OCI-LY7 (cell line): ENCODE data around the gene MATR3. TPM values are rescaled to one million over a fixed set of nuclear protein-coding genes. Genes with fewer than 3 reads are reported as not detected.

Experiments used
- BruUV-seq: library from RNA; stranded (reverse); fragments of 400-500 nt; replicated peaks from 2 replicates; lab custom pipeline; 2021; lab: Mats Ljungman, UMichigan
- CTCF ChIA-PET: fragments of 300-600 bp; sonication (Branson Sonifier 250); formaldehyde crosslinking; loops from one replicate; lab custom pipeline; 2022; ENCODE audit warnings: antibody characterized with exemption; ENCODE audit not compliant: unreplicated experiment; lab: Charles Lee
- POLR2A ChIA-PET: fragments of 300-600 bp; sonication (Branson Sonifier 250); formaldehyde crosslinking; loops from one replicate; lab custom pipeline; 2022; ENCODE audit warnings: antibody characterized with exemption; lab: Charles Lee
- DNase-seq: peaks from one replicate; pipeline ENCODE4 v3.0.0-alpha.2; 2015; ENCODE audit warnings: low spot score
- H2AFZ ChIP-seq: fragments of 200-600 bp; sonication (generic), shearing (Covaris generic); 2 replicates; pipeline ENCODE4 v1.6.1; 2014; ENCODE audit warnings: mild to moderate bottlenecking, antibody characterized with exemption, low read length, moderate library complexity
- H3K27ac ChIP-seq: fragments of 200-600 bp; sonication (generic); 2 replicates; pipeline ENCODE4 v1.5.1; 2014; ENCODE audit warnings: mixed run types, low read depth, mild to moderate bottlenecking, moderate library complexity, low read length, inconsistent platforms; ENCODE audit not compliant: poor library complexity, severe bottlenecking
- H3K36me3 ChIP-seq: fragments of 200-600 bp; sonication (generic); 2 replicates; pipeline ENCODE4 v1.6.1; 2014; ENCODE audit warnings: mild to moderate bottlenecking, antibody characterized with exemption, low read length, moderate library complexity, mixed read lengths; ENCODE audit not compliant: insufficient read depth
- H3K4me1 ChIP-seq: fragments of 200-600 bp; sonication (generic); 2 replicates; pipeline ENCODE4 v1.5.1; 2014; ENCODE audit warnings: mild to moderate bottlenecking, low read length; ENCODE audit not compliant: insufficient read depth, poor library complexity, severe bottlenecking
- H3K4me2 ChIP-seq: fragments of 200-600 bp; sonication (generic); 2 replicates; pipeline ENCODE4 v1.6.1; 2014; ENCODE audit warnings: mild to moderate bottlenecking, low read length
- H3K4me3 ChIP-seq: fragments of 200-600 bp; sonication (generic); 2 replicates; pipeline ENCODE4 v1.5.1; 2014; ENCODE audit warnings: mild to moderate bottlenecking, low read depth, low read length; ENCODE audit not compliant: poor library complexity, severe bottlenecking
- H3K79me2 ChIP-seq: fragments of 200-600 bp; sonication (generic); 2 replicates; pipeline ENCODE4 v1.6.1; 2016; ENCODE audit warnings: low read depth, mild to moderate bottlenecking, low read length, moderate library complexity, mixed read lengths; ENCODE audit not compliant: insufficient read depth
- H3K9me2 ChIP-seq: fragments of 200-600 bp; sonication (generic); 2 replicates; pipeline ENCODE4 v1.6.1; 2016; ENCODE audit warnings: mild to moderate bottlenecking, low read length, mixed read lengths; ENCODE audit not compliant: insufficient read depth
- H3K9me3 ChIP-seq: fragments of 200-600 bp; sonication (generic); 2 replicates; pipeline ENCODE4 v1.6.1; 2014; ENCODE audit warnings: mild to moderate bottlenecking, mixed run types, low read length, mixed read lengths
- H4K20me1 ChIP-seq: fragments of 200-600 bp; sonication (generic); 2 replicates; pipeline ENCODE4 v1.6.1; 2014; ENCODE audit warnings: mild to moderate bottlenecking, antibody characterized with exemption, low read length, moderate library complexity, mixed read lengths; ENCODE audit not compliant: insufficient read depth
- CTCF ChIP-seq: fragments of 200-600 bp; sonication (generic); conservative IDR thresholded peaks from 2 replicates; pipeline ENCODE4 v1.5.1; 2014; ENCODE audit warnings: mild to moderate bottlenecking, antibody characterized with exemption, low read length, moderate library complexity, mixed read lengths
- EZH2phosphoT487 ChIP-seq: fragments of 200-600 bp; sonication (generic); IDR thresholded peaks from 2 replicates; pipeline ENCODE4 v1.6.1; 2018; ENCODE audit warnings: low read depth, borderline replicate concordance, mild to moderate bottlenecking, mixed run types, antibody characterized with exemption, low read length, moderate library complexity, mixed read lengths
- intact Hi-C: fragments of 100-400 bp; cut with micrococcal nuclease; formaldehyde crosslinking; loops from one replicate; pipeline ENCODE4 v1.10.0; 2022; ENCODE audit not compliant: unreplicated experiment
- total RNA-seq, 2 experiments: library from RNA; depleted of rRNA in 1 of 2; stranded (reverse); fragments of >200 nt in 1 of 2; shearing (Covaris generic) in 1 of 2; gene quantifications; 2 replicates each; pipeline ENCODE4 v1.2.3, GENCODE V29; 2014 to 2022

The MATR3 gene
- total RNA-seq, 2 experiments from 2014 or later = 205 to 270 TPM

- Histone ChIP-seq H3K4me2 (no peak overlapping the region), H3K79me2 (no peaks in the 10 kb centered on the region), H3K4me1 (peaks cover 4% of the 10 kb centered on the region), H2AFZ (peak overlapping the region; percentile 85), H3K9me2 (no peaks in the 10 kb centered on the region), H3K9me3 (no peaks in the 10 kb centered on the region), H3K4me3 (no peak overlapping the region), H3K27ac (no peak overlapping the region), H3K36me3 (no peaks in the 10 kb centered on the region), H4K20me1 (no peaks in the 10 kb centered on the region)
- intact Hi-C loops = loop anchor here (1.0 kb wide), 2 partner anchors 90 to 141 kb away; partner anchors contain the start of gene PAIP2
- ChIA-PET POLR2A (interaction anchor here (0.6 to 1.0 kb wide), 4 partner anchors 14 to 141 kb away, joined by 3 to 6 read pairs (median 3); no protein-coding TSS in a partner anchor), CTCF (interaction anchor here (0.6 to 1.1 kb wide), 4 partner anchors 18 to 849 kb away, joined by 3 to 4 read pairs (median 3); partner anchors contain the start of gene MZB1)
- DNase-seq = no peak
- TF ChIP-seq CTCF (no peak), EZH2phosphoT487 (no peak)
- BruUV-seq = no TSS peak
These were observed 41.7 kb upstream of the MATR3 start for GRCh38 chr5:139251695-139252288.

- Histone ChIP-seq H3K4me1 (peaks cover 4% of the 10 kb centered on the region), H3K4me3 (no peak overlapping the region), H3K27ac (no peak overlapping the region), H2AFZ (no peak overlapping the region), H4K20me1 (no peaks in the 10 kb centered on the region), H3K79me2 (no peaks in the 10 kb centered on the region), H3K9me2 (no peaks in the 10 kb centered on the region), H3K4me2 (no peak overlapping the region), H3K36me3 (no peaks in the 10 kb centered on the region), H3K9me3 (no peaks in the 10 kb centered on the region)
- TF ChIP-seq CTCF = no peak
- TF ChIP-seq EZH2phosphoT487 = no peak
- intact Hi-C loops = no loop called here
- no peak for DNase-seq
- POLR2A ChIA-PET = no interaction called here
- CTCF ChIA-PET = no interaction called here
- BruUV-seq = no TSS peak
These were observed 40.4 kb upstream of the MATR3 start for GRCh38 chr5:139253115-139253514.

- intact Hi-C loops = no loop called here
- no peaks in the 10 kb centered on the region for H3K9me3 ChIP-seq
- DNase-seq = no peak
- no peaks in the 10 kb centered on the region for H3K79me2 ChIP-seq
- H3K4me1 ChIP-seq = no peaks in the 10 kb centered on the region
- ChIA-PET POLR2A (interaction anchor here (0.6 to 1.7 kb wide), 2 partner anchors 10 to 12 kb away, joined by 3 read pairs; no protein-coding TSS in a partner anchor), CTCF (interaction anchor here (0.6 kb wide), 1 partner anchor 53 kb away, joined by 3 read pairs; no protein-coding TSS in a partner anchor)
- no peak for TF ChIP-seq EZH2phosphoT487
- no peak for TF ChIP-seq CTCF
- no peaks in the 10 kb centered on the region for H4K20me1 ChIP-seq
- H3K36me3 ChIP-seq = no peaks in the 10 kb centered on the region
- H3K9me2 ChIP-seq = no peaks in the 10 kb centered on the region
- H2AFZ ChIP-seq = no peak overlapping the region
- no peak overlapping the region for H3K4me3 ChIP-seq
- BruUV-seq = no TSS peak
- H3K4me2 ChIP-seq = no peak overlapping the region
- H3K27ac ChIP-seq = no peak overlapping the region
These were observed 36.7 kb upstream of the MATR3 start for GRCh38 chr5:139256820-139257219.
